Gastroesophageal sphincter (tissue), 3 donors: Measurements from ENCODE around the gene TCF7L2.

Source experiments
- EP300 ChIP-seq: sonication (generic); formaldehyde crosslinking; IDR thresholded peaks from one replicate; pipeline ENCODE4 v1.6.1; 2017; ENCODE audit warnings: antibody characterized with exemption, mild to moderate bottlenecking
- POLR2A ChIP-seq, 2 donors: fragments of 450-650 bp; IDR thresholded peaks; one replicate each; pipeline ENCODE4 v1.6.1; 2017; ENCODE audit warnings: antibody characterized with exemption in 2 of 2, mild to moderate bottlenecking in 2 of 2, moderate library complexity in 1 of 2
- POLR2AphosphoS5 ChIP-seq: sonication (generic); formaldehyde crosslinking; IDR thresholded peaks from one replicate; pipeline ENCODE4 v1.6.1; 2017; ENCODE audit warnings: antibody characterized with exemption
- TF ChIP-seq, protein P1 (sequence below), 4 experiments: fragments of 200-600 bp in 2 of 4; fragments of 450-650 bp in 2 of 4; sonication (generic) in 1 of 4; IDR thresholded peaks; one replicate each; pipeline ENCODE4 v1.5.1; 2017 to 2019; ENCODE audit warnings: antibody characterized with exemption in 4 of 4, mild to moderate bottlenecking in 2 of 4, moderate library complexity in 2 of 4

DNA sequence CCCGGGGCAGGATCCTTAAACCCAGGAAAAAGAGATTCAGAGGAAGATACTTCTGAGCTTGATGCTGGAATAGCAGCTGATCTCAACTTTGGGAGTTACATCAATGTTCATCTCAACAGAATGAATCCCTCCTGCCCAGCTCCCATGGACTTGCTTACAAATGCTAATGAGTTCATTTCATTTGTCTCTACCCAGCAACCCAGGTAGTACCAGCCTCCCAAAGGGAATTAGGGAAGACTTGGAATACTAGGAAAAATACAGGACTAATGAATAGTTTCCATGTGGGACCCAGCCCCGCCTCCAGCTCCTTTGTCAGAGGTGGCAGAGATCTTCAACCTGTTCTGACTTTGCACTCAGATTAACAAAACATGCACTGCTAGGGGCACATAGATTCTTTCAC, 22.1 kb upstream of the TCF7L2 start:
- TF ChIP-seq, protein P1, sequence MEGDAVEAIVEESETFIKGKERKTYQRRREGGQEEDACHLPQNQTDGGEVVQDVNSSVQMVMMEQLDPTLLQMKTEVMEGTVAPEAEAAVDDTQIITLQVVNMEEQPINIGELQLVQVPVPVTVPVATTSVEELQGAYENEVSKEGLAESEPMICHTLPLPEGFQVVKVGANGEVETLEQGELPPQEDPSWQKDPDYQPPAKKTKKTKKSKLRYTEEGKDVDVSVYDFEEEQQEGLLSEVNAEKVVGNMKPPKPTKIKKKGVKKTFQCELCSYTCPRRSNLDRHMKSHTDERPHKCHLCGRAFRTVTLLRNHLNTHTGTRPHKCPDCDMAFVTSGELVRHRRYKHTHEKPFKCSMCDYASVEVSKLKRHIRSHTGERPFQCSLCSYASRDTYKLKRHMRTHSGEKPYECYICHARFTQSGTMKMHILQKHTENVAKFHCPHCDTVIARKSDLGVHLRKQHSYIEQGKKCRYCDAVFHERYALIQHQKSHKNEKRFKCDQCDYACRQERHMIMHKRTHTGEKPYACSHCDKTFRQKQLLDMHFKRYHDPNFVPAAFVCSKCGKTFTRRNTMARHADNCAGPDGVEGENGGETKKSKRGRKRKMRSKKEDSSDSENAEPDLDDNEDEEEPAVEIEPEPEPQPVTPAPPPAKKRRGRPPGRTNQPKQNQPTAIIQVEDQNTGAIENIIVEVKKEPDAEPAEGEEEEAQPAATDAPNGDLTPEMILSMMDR (IDR thresholded peaks at IDR 0.05) = no peak
- TF ChIP-seq POLR2AphosphoS5 (no peak), POLR2A (IDR thresholded peaks at IDR 0.05) (no peak), EP300 (no peak)
